Activated CD8-positive, alpha-beta T cell treated with anti-CD3 and anti-CD28 coated beads for 36 hours (primary cell): ENCODE measurements around the gene CES2. TPM values are rescaled to one million over a fixed set of nuclear protein-coding genes. Genes with fewer than 3 reads are reported as not detected.

Experiments used
- ATAC-seq: fragments of 200-7000 bp; cut with Tn5 transposase; one replicate; pipeline ENCODE4 v1.10.0; 2021; ENCODE audit warnings: mild to moderate bottlenecking, moderate library complexity
- CTCF ChIA-PET: fragments of 350-600 bp; sonication (Branson Sonifier 250); formaldehyde crosslinking; loops from one replicate; lab custom pipeline; 2021; ENCODE audit warnings: antibody characterized with exemption; lab: Charles Lee
- POLR2A ChIA-PET: fragments of 350-600 bp; sonication (Branson Sonifier 250); formaldehyde crosslinking; loops from one replicate; lab custom pipeline; 2021; ENCODE audit warnings: antibody characterized with exemption; lab: Charles Lee
- DNase-seq: peaks from one replicate; pipeline ENCODE4 v3.0.0-alpha.2; 2020
- H3K27ac Mint-ChIP-seq: one replicate; pipeline ENCODE4 v1.8.0; 2021; ENCODE audit warnings: mild to moderate bottlenecking, mixed read lengths
- H3K27me3 Mint-ChIP-seq: one replicate; pipeline ENCODE4 v1.8.0; 2021; ENCODE audit warnings: mixed read lengths
- H3K36me3 Mint-ChIP-seq: one replicate; pipeline ENCODE4 v1.8.0; 2021; ENCODE audit warnings: low read depth, mixed read lengths
- H3K4me1 Mint-ChIP-seq: one replicate; pipeline ENCODE4 v1.8.0; 2021; ENCODE audit warnings: low read depth, mixed read lengths
- H3K4me3 Mint-ChIP-seq: one replicate; pipeline ENCODE4 v1.8.0; 2021; ENCODE audit warnings: mild to moderate bottlenecking, moderate library complexity, mixed read lengths
- H3K9me3 Mint-ChIP-seq: one replicate; pipeline ENCODE4 v1.8.0; 2021; ENCODE audit warnings: mixed read lengths
- CTCF ChIP-seq: fragments of 200-600 bp; IDR thresholded peaks from one replicate; pipeline ENCODE4 v1.8.0; 2022; ENCODE audit warnings: antibody characterized with exemption, mild to moderate bottlenecking
- intact Hi-C: fragments of 100-400 bp; cut with micrococcal nuclease; formaldehyde crosslinking; loops from one replicate; pipeline ENCODE4 v1.10.0; 2022
- total RNA-seq, 2 experiments: library from RNA; stranded (reverse); gene quantifications; one replicate each; pipeline ENCODE4 v1.2.3, GENCODE V29; 2021

Gene CES2
- total RNA-seq, 2 experiments from 2014 or later = 24.7 to 24.9 TPM

- DNase-seq (no peak), ATAC-seq (no peak)
- no peak overlapping the region for H3K27ac Mint-ChIP-seq
- no peaks in the 10 kb centered on the region for H3K9me3 Mint-ChIP-seq
- no peaks in the 10 kb centered on the region for H3K36me3 Mint-ChIP-seq
- H3K27me3 Mint-ChIP-seq = peaks cover 3% of the 10 kb centered on the region
- CTCF ChIA-PET = interaction anchor here (1.7 to 2.8 kb wide), 4 partner anchors 8 to 22 kb away, joined by 4 to 13 read pairs (median 10); no protein-coding TSS in a partner anchor
- H3K4me1 Mint-ChIP-seq = no peaks in the 10 kb centered on the region
- no peak for TF ChIP-seq CTCF
- intact Hi-C loops = no loop called here
- H3K4me3 Mint-ChIP-seq = no peak overlapping the region
- POLR2A ChIA-PET = no interaction called here
These were observed 17.6 kb upstream of the CES2 start for GRCh38 chr16:66917741-66918140.

GRCh38 chr16:66918355-66918754 lies 17.0 kb upstream of the CES2 start:
- no peak for ATAC-seq

GRCh38 chr16:66918803-66919568 lies 16.3 kb upstream of the CES2 start, which contains the start of gene CDH16:
CDH16 (minus strand) TSS chr16:66918885; CDS start chr16:66918065, 820 bp downstream.
- Mint-ChIP-seq H3K9me3 (no peaks in the 10 kb centered on the region), H3K27me3 (peaks cover 16% of the 10 kb centered on the region), H3K27ac (no peak within 1 kb of the TSS), H3K4me3 (no peak within 1 kb of the TSS), H3K36me3 (no peaks in the 10 kb centered on the region), H3K4me1 (no peaks in the 10 kb centered on the region)
- ATAC-seq (no peak), DNase-seq (no peak)
- TF ChIP-seq CTCF = no peak
- intact Hi-C loops = no loop called here
- POLR2A ChIA-PET = interaction anchor here (0.6 to 1.5 kb wide), 3 partner anchors 9 to 704 kb away, joined by 3 read pairs; no protein-coding TSS in a partner anchor
- CTCF ChIA-PET = interaction anchor here (0.7 to 2.8 kb wide), 10 partner anchors 9 to 88 kb away, joined by 3 to 13 read pairs (median 4); partner anchors contain the start of genes CES3 and NAE1

More at GRCh38 chr16:66918355-66918754, 17.0 kb upstream of the CES2 start:
- TF ChIP-seq CTCF = no peak
- ChIA-PET CTCF (interaction anchor here (0.8 to 2.8 kb wide), 6 partner anchors 9 to 43 kb away, joined by 3 to 13 read pairs (median 6); partner anchors contain the start of gene CES3), POLR2A (interaction anchor here (0.6 to 1.0 kb wide), 2 partner anchors 10 to 705 kb away, joined by 3 read pairs; no protein-coding TSS in a partner anchor)
- H3K27ac Mint-ChIP-seq = no peak overlapping the region
- DNase-seq = no peak
- no peaks in the 10 kb centered on the region for H3K4me1 Mint-ChIP-seq
- H3K9me3 Mint-ChIP-seq = no peaks in the 10 kb centered on the region
- H3K27me3 Mint-ChIP-seq = peaks cover 9% of the 10 kb centered on the region
- no peak overlapping the region for H3K4me3 Mint-ChIP-seq
- intact Hi-C loops = no loop called here
- no peaks in the 10 kb centered on the region for H3K36me3 Mint-ChIP-seq

GRCh38 chr16:66919569-66920298 lies 15.6 kb upstream of the CES2 start:
- H3K4me3 Mint-ChIP-seq = no peak overlapping the region
- ATAC-seq (no peak), DNase-seq (no peak)
- H3K4me1 Mint-ChIP-seq = no peaks in the 10 kb centered on the region
- peaks cover 20% of the 10 kb centered on the region for H3K27me3 Mint-ChIP-seq
- TF ChIP-seq CTCF = no peak
- no peak overlapping the region for H3K27ac Mint-ChIP-seq
- intact Hi-C loops = no loop called here
- H3K36me3 Mint-ChIP-seq = no peaks in the 10 kb centered on the region
- ChIA-PET CTCF (interaction anchor here (0.7 to 2.8 kb wide), 6 partner anchors 8 to 89 kb away, joined by 3 to 11 read pairs (median 4); partner anchors contain the start of gene NAE1), POLR2A (interaction anchor here (0.8 to 1.5 kb wide), 3 partner anchors 14 to 183 kb away, joined by 3 read pairs; no protein-coding TSS in a partner anchor)
- H3K9me3 Mint-ChIP-seq = no peaks in the 10 kb centered on the region
